Loucy (cell line): ENCODE results near the gene GLG1.

Experiments used
- EZH2phosphoT487 ChIP-seq: fragments of 200-600 bp; IDR thresholded peaks from 2 replicates; pipeline ENCODE4 v1.6.1; 2018; ENCODE audit warnings: antibody characterized with exemption, mild to moderate bottlenecking, moderate library complexity, borderline replicate concordance
- TF ChIP-seq, protein P1 (sequence below): fragments of 200-600 bp; sonication (generic); conservative IDR thresholded peaks from 2 replicates; pipeline ENCODE4 v1.5.1; 2014; ENCODE audit warnings: mild to moderate bottlenecking, antibody characterized with exemption, low read length

DNA sequence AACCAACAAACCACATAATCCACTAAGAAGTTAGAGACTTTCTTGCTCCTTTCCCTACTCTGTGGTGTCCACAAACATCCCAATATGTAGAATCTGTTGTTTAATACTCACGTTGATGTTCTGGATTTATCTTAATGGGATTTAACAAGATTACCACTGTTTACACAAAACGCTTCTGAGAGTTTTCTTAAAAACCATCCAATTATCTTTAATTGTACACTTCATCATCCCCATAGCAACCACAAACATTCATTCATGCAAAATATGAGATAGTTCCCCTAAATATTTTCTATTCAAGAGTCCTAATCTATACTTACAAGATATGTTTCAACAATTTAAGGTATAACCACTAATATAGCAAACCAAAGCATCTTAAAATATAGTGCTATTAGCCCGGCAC, 109.2 kb downstream of the GLG1 start:
- TF ChIP-seq, protein P1, sequence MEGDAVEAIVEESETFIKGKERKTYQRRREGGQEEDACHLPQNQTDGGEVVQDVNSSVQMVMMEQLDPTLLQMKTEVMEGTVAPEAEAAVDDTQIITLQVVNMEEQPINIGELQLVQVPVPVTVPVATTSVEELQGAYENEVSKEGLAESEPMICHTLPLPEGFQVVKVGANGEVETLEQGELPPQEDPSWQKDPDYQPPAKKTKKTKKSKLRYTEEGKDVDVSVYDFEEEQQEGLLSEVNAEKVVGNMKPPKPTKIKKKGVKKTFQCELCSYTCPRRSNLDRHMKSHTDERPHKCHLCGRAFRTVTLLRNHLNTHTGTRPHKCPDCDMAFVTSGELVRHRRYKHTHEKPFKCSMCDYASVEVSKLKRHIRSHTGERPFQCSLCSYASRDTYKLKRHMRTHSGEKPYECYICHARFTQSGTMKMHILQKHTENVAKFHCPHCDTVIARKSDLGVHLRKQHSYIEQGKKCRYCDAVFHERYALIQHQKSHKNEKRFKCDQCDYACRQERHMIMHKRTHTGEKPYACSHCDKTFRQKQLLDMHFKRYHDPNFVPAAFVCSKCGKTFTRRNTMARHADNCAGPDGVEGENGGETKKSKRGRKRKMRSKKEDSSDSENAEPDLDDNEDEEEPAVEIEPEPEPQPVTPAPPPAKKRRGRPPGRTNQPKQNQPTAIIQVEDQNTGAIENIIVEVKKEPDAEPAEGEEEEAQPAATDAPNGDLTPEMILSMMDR: no peak
- no peak for TF ChIP-seq EZH2phosphoT487
